ENCODE results near the gene RASGRF1.

The RASGRF1 gene

GRCh38 chr15:79101866-79102581 is 11.4 kb upstream of the RASGRF1 start:
- H3K4me3 ChIP-seq (ENCODE audit: low read length) = no peak overlapping the region
- DNase-seq (ENCODE audit: low read depth, low spot score) = no peak

GRCh38 chr15:79099692-79100091 is 9.1 kb upstream of the RASGRF1 start:
- H3K4me3 ChIP-seq (ENCODE audit: low read length) = no peak overlapping the region
- no peak for DNase-seq (ENCODE audit: low read depth, low spot score)

GRCh38 chr15:79094611-79095021 is 4.0 kb upstream of the RASGRF1 start:
- no peak for DNase-seq (ENCODE audit: low read depth, low spot score)

GRCh38 chr15:79093352-79093935 is 2.9 kb upstream of the RASGRF1 start:
- H3K4me3 ChIP-seq (ENCODE audit: low read length) = no peak overlapping the region
- no peak for DNase-seq (ENCODE audit: low read depth, low spot score)

More at GRCh38 chr15:79094611-79095021, 4.0 kb upstream of the RASGRF1 start:
- H3K4me3 ChIP-seq (ENCODE audit: low read length) = no peak overlapping the region

GRCh38 chr15:79092382-79092781 is 1.8 kb upstream of the RASGRF1 start:
- DNase-seq (ENCODE audit: low read depth, low spot score) = no peak
- H3K4me3 ChIP-seq (ENCODE audit: low read length) = no peak overlapping the region

- H3K4me3 ChIP-seq (ENCODE audit: low read length) = no peak overlapping the region
Measured at GRCh38 chr15:79091204-79091867, 756 bp upstream of the RASGRF1 start.

GRCh38 chr15:79089890-79090486 is 592 bp downstream of the RASGRF1 start:
- no peak for DNase-seq (ENCODE audit: low read depth, low spot score)

More at GRCh38 chr15:79091204-79091867, 756 bp upstream of the RASGRF1 start:
- no peak for DNase-seq (ENCODE audit: low read depth, low spot score)

GRCh38 chr15:79089331-79089889 is 1.2 kb downstream of the RASGRF1 start:
- no peak for DNase-seq (ENCODE audit: low read depth, low spot score)
- H3K4me3 ChIP-seq (ENCODE audit: low read length) = no peak overlapping the region

More at GRCh38 chr15:79089890-79090486, 592 bp downstream of the RASGRF1 start:
- no peak overlapping the region for H3K4me3 ChIP-seq (ENCODE audit: low read length)

GRCh38 chr15:79088426-79089205 is 2.0 kb downstream of the RASGRF1 start:
- H3K4me3 ChIP-seq (ENCODE audit: low read length) = no peak overlapping the region
- DNase-seq (ENCODE audit: low read depth, low spot score) = no peak

GRCh38 chr15:79086814-79087213 is 3.8 kb downstream of the RASGRF1 start:
- no peak overlapping the region for H3K4me3 ChIP-seq (ENCODE audit: low read length)
- DNase-seq (ENCODE audit: low read depth, low spot score) = no peak

- DNase-seq (ENCODE audit: low read depth, low spot score) = no peak
- no peak overlapping the region for H3K4me3 ChIP-seq (ENCODE audit: low read length)
Measured at GRCh38 chr15:79084308-79084968, 6.1 kb downstream of the RASGRF1 start.

GRCh38 chr15:79083154-79083553 is 7.4 kb downstream of the RASGRF1 start:
- no peak for DNase-seq (ENCODE audit: low read depth, low spot score)
- no peak overlapping the region for H3K4me3 ChIP-seq (ENCODE audit: low read length)

GRCh38 chr15:79082363-79083070 is 8.1 kb downstream of the RASGRF1 start:
- no peak for DNase-seq (ENCODE audit: low read depth, low spot score)
- no peak overlapping the region for H3K4me3 ChIP-seq (ENCODE audit: low read length)

- H3K4me3 ChIP-seq (ENCODE audit: low read length) = no peak overlapping the region
- DNase-seq (ENCODE audit: low read depth, low spot score) = no peak
Measured at GRCh38 chr15:79078763-79079410, 11.7 kb downstream of the RASGRF1 start.

GRCh38 chr15:79078003-79078402 is 12.6 kb downstream of the RASGRF1 start:
- H3K4me3 ChIP-seq (ENCODE audit: low read length) = no peak overlapping the region
- DNase-seq (ENCODE audit: low read depth, low spot score) = no peak

GRCh38 chr15:79076661-79077060 is 13.9 kb downstream of the RASGRF1 start:
- H3K4me3 ChIP-seq (ENCODE audit: low read length) = no peak overlapping the region
- DNase-seq (ENCODE audit: low read depth, low spot score) = no peak

GRCh38 chr15:79075256-79075655 is 15.3 kb downstream of the RASGRF1 start:
- DNase-seq (ENCODE audit: low read depth, low spot score) = no peak
- no peak overlapping the region for H3K4me3 ChIP-seq (ENCODE audit: low read length)
